Measurements from ENCODE around the gene CCDC154.
"Not testable (repeated sequence)": the region's sequence is repeated elsewhere in the genome, so short reads cannot be mapped to it uniquely, and the experiment has no call there.

CCDC154 gene

GRCh38 chr16:1471569-1472194 is 27.3 kb upstream of the CCDC154 start:
- Histone ChIP-seq H3K36me3 (ENCODE audit: control insufficient read depth in 2 of 2, insufficient read depth in 1 of 2, low read length in 2 of 2) (no peaks in the 10 kb centered on the region), H3K4me3 (ENCODE audit: low read depth, low read length) (no peak overlapping the region), H3K4me1 (ENCODE audit: control insufficient read depth, insufficient read depth, low read length) (peaks cover 3% of the 10 kb centered on the region; the same call in 1 of the 2 replicates), H3K9me3 (ENCODE audit: control insufficient read depth, insufficient read depth, low read depth, low read length) (no peaks in the 10 kb centered on the region), H3K27ac (ENCODE audit: extremely low read depth, low read depth, low read length) (no peak overlapping the region)
- CTCF ChIA-PET, result interaction anchor here (0.6 to 0.8 kb wide), 2 partner anchors 28 to 108 kb away, joined by 3 read pairs; no protein-coding TSS in a partner anchor
- POLR2A ChIA-PET, result no interaction called here
- TF ChIP-seq ZNF335 (tag by site-specific recombination; conservative IDR thresholded peaks at IDR 0.05), result peak; percentile 91
- TF ChIP-seq ZNF837 (tag by site-specific recombination; IDR thresholded peaks at IDR 0.05), result no peak

- no peak for TF ChIP-seq ZNF157 (tag by site-specific recombination; IDR thresholded peaks at IDR 0.05)
- TF ChIP-seq ZNF140 (tag by site-specific recombination; IDR thresholded peaks at IDR 0.05), result no peak
- TF ChIP-seq ZNF391 (tag by site-specific recombination; IDR thresholded peaks at IDR 0.05; ENCODE audit: borderline replicate concordance, low read depth), result no peak
- no peak for TF ChIP-seq AEBP2 (tag by site-specific recombination; IDR thresholded peaks at IDR 0.05; ENCODE audit: borderline replicate concordance)
- no peak for TF ChIP-seq ZNF707 (tag by site-specific recombination; IDR thresholded peaks at IDR 0.05)
- TF ChIP-seq YY1 (tag by site-specific recombination; IDR thresholded peaks at IDR 0.05), result no peak
- no peak for TF ChIP-seq ZNF560 (tag by site-specific recombination; IDR thresholded peaks at IDR 0.05; ENCODE audit: borderline replicate concordance)
- peaks cover 3% of the 10 kb centered on the region; the same call in 1 of the 2 replicates for H3K4me1 ChIP-seq (ENCODE audit: control insufficient read depth, insufficient read depth, low read length)
- CTCF ChIA-PET, result interaction anchor here (0.8 kb wide), 1 partner anchor 107 kb away, joined by 3 read pairs; no protein-coding TSS in a partner anchor
- no peaks in the 10 kb centered on the region for H3K9me3 ChIP-seq (ENCODE audit: control insufficient read depth, insufficient read depth, low read depth, low read length)
- no peaks in the 10 kb centered on the region for H3K36me3 ChIP-seq (ENCODE audit: control insufficient read depth in 2 of 2, insufficient read depth in 1 of 2, low read length in 2 of 2)
- POLR2A ChIA-PET, result no interaction called here
- H3K27ac ChIP-seq (ENCODE audit: extremely low read depth, low read depth, low read length), result no peak overlapping the region
- no peak overlapping the region for H3K4me3 ChIP-seq (ENCODE audit: low read depth, low read length)
Observed at GRCh38 chr16:1470481-1471251, 26.3 kb upstream of the CCDC154 start.

GRCh38 chr16:1469693-1470201 is 25.4 kb upstream of the CCDC154 start:
- no peak overlapping the region for H3K27ac ChIP-seq (ENCODE audit: extremely low read depth, low read depth, low read length)
- no peaks in the 10 kb centered on the region for H3K36me3 ChIP-seq (ENCODE audit: control insufficient read depth in 2 of 2, insufficient read depth in 1 of 2, low read length in 2 of 2)
- TF ChIP-seq MYNN (tag by site-specific recombination; IDR thresholded peaks at IDR 0.05; ENCODE audit: borderline replicate concordance), result no peak
- TF ChIP-seq ZNF76 (tag by site-specific recombination; IDR thresholded peaks at IDR 0.05; ENCODE audit: borderline replicate concordance, low read depth), result no peak
- no peak for TF ChIP-seq ZNF37A (tag by site-specific recombination; IDR thresholded peaks at IDR 0.05)
- TF ChIP-seq ZNF148 (tag by site-specific recombination; IDR thresholded peaks at IDR 0.05; ENCODE audit: borderline replicate concordance), result no peak
- no peak for TF ChIP-seq ZBTB1 (tag by site-specific recombination; IDR thresholded peaks at IDR 0.05)
- no peak for TF ChIP-seq RBAK (tag by site-specific recombination; IDR thresholded peaks at IDR 0.05)
- TF ChIP-seq ZNF449 (tag by site-specific recombination; IDR thresholded peaks at IDR 0.05), result no peak
- no peak for TF ChIP-seq ZNF146 (tag by site-specific recombination; IDR thresholded peaks at IDR 0.05)
- no peak for TF ChIP-seq ZNF433 (tag by site-specific recombination; IDR thresholded peaks at IDR 0.05; ENCODE audit: low read depth)
- no peak for TF ChIP-seq ZNF558 (tag by site-specific recombination; IDR thresholded peaks at IDR 0.05)
- no peak for TF ChIP-seq ZNF223 (tag by site-specific recombination; IDR thresholded peaks at IDR 0.05)
- TF ChIP-seq ZFP69B (tag by site-specific recombination; IDR thresholded peaks at IDR 0.05), result no peak
- no peak for TF ChIP-seq ZNF792 (tag by site-specific recombination; IDR thresholded peaks at IDR 0.05)
- H3K4me3 ChIP-seq (ENCODE audit: low read depth, low read length), result no peak overlapping the region
- ChIA-PET POLR2A (no interaction called here), CTCF (no interaction called here)
- H3K9me3 ChIP-seq (ENCODE audit: control insufficient read depth, insufficient read depth, low read depth, low read length), result no peaks in the 10 kb centered on the region
- peaks cover 3% of the 10 kb centered on the region; the same call in 1 of the 2 replicates for H3K4me1 ChIP-seq (ENCODE audit: control insufficient read depth, insufficient read depth, low read length)

GRCh38 chr16:1469141-1469540 is 24.8 kb upstream of the CCDC154 start:
- H3K9me3 ChIP-seq (ENCODE audit: control insufficient read depth, insufficient read depth, low read depth, low read length); POLR2A ChIA-PET; H3K36me3 ChIP-seq (ENCODE audit: control insufficient read depth in 2 of 2, insufficient read depth in 1 of 2, low read length in 2 of 2); H3K27ac ChIP-seq (ENCODE audit: extremely low read depth, low read depth, low read length); H3K4me3 ChIP-seq (ENCODE audit: low read depth, low read length); H3K4me1 ChIP-seq (ENCODE audit: control insufficient read depth, insufficient read depth, low read length): not testable (repeated sequence)
- CTCF ChIA-PET, result interaction anchor here (0.6 kb wide), 1 partner anchor 168 kb away, joined by 4 read pairs; no protein-coding TSS in a partner anchor

Measured in HEK293 (cell line).